ENCODE data around the gene SNCAIP. TPM values are rescaled to one million over a fixed set of nuclear protein-coding genes. Genes with fewer than 3 reads are reported as not detected.

Gene SNCAIP
- total RNA-seq (2012; rRNA removed) = 19.0 and 22.5 TPM in 2 replicates
- 14.2 and 15.3 TPM in 2 replicates for polyA plus RNA-seq (2012; rRNA removed)
- 3.0 and 3.5 TPM in 2 replicates for polyA plus RNA-seq (2012; cell fraction: cytosol; rRNA removed)
- 10.8 and 19.7 TPM in 2 replicates for polyA plus RNA-seq (2012; cell fraction: nucleus; rRNA removed; ENCODE audit: low replicate concordance)
- percentile 48 among the genes with signal in this experiment for Bru-seq, nascent RNA
- percentile 36 among the genes with signal in this experiment for BruChase-seq, experiment 1, labeled RNA remaining after a 6-hour chase
- BruChase-seq, experiment 2, labeled RNA remaining after a 2-hour chase = percentile 48 among the genes with signal in this experiment
- long read RNA-seq, transcript SNCAIP-202 (11 exons, 3,745 nt) = major isoform, 5 of 10 reads
- long read RNA-seq, partial matches to known transcripts = 3 of 10 reads
- long read RNA-seq, other reads (novel, unspliced or antisense) = 1 of 10 reads

- H3K4me1 ChIP-seq (ENCODE audit: control insufficient read depth, insufficient read depth, low read length) = peaks cover 4% of the 10 kb centered on the region; the same call in 1 of the 2 replicates
- H4K8ac ChIP-seq (ENCODE audit: low read depth in 2 of 2, low read length in 2 of 2) = peak within 1 kb of the TSS; percentile 10 to 61; a peak in 1 of 4 replicates
- peak within 1 kb of the TSS; percentile 77 for H2AK9ac ChIP-seq (replicated peaks; ENCODE audit: low read depth, low read length, poor library complexity)
- H3K36me3 ChIP-seq (ENCODE audit: control insufficient read depth, insufficient read depth, low read length) = no peaks in the 10 kb centered on the region
- DNase-seq (peak; percentile 64), ATAC-seq (ENCODE audit: low read depth) (peak; percentile 89)
- ChIA-PET POLR2A (ENCODE audit: unreplicated experiment) (no interaction called here), CTCF (no interaction called here)
- H2BK5ac ChIP-seq (ENCODE audit: low read depth, low read length, poor library complexity, severe bottlenecking) = peak within 1 kb of the TSS; percentile 25
- H4K5ac ChIP-seq (ENCODE audit: low read depth, low read length) = no peak within 1 kb of the TSS
- peak within 1 kb of the TSS; percentile 54 for H3K4me3 ChIP-seq (ENCODE audit: insufficient read depth, low read depth, low read length)
- peak within 1 kb of the TSS; percentile 32 for H3K4ac ChIP-seq (ENCODE audit: low read depth, low read length)
- H2BK15ac ChIP-seq (ENCODE audit: low read depth, low read length) = no peak within 1 kb of the TSS
- peak within 1 kb of the TSS; percentile 26; the same call in 1 of the 2 replicates for H2BK120ac ChIP-seq (ENCODE audit: low read depth, low read length)
- H2AFZ ChIP-seq (replicated peaks; ENCODE audit: low read length, poor library complexity) = peak within 1 kb of the TSS; percentile 91
- peaks cover 15 to 25% of the 10 kb centered on the region in 2 experiments for H3K79me1 ChIP-seq (ENCODE audit: low read depth in 1 of 2, low read length in 2 of 2)
- no peaks in the 10 kb centered on the region for H4K20me1 ChIP-seq (ENCODE audit: insufficient read depth, low read length)
- H3K27ac ChIP-seq (ENCODE audit: insufficient read depth, low read length) = peak within 1 kb of the TSS; percentile 53
- no peak within 1 kb of the TSS; the same call in 1 of the 2 replicates for H2BK20ac ChIP-seq (ENCODE audit: low read depth, low read length)
- H3K56ac ChIP-seq (ENCODE audit: extremely low read depth, insufficient read depth, low read length) = peak within 1 kb of the TSS; percentile 56
- H3K18ac ChIP-seq (ENCODE audit: low read depth, low read length) = peak within 1 kb of the TSS; percentile 32; the same call in 1 of the 2 replicates
- H3K14ac ChIP-seq (replicated peaks; ENCODE audit: low read depth, low read length) = no peak within 1 kb of the TSS; the same call in 1 of the 2 replicates
- no TSS peak for BruUV-seq (replicated peaks)
- no peak within 1 kb of the TSS for H4K91ac ChIP-seq (ENCODE audit: insufficient read depth, low read depth, low read length)
- no peak within 1 kb of the TSS for H2AK5ac ChIP-seq (ENCODE audit: low read depth, low read length)
- dilution Hi-C loops (cut with HindIII; ENCODE audit: low sequenced_read_pairs, unreplicated experiment) (no loop called here), in situ Hi-C loops (cut with MboI; ENCODE audit: low sequenced_read_pairs) (no loop called here), intact Hi-C loops (cut with micrococcal nuclease) (loop anchor here (1.0 to 5.0 kb wide), 4 partner anchors 80 to 187 kb away; no protein-coding TSS in a partner anchor)
- 0% methylated on average over 17 of the region's 78 CpGs; no CpG with 5 or more reads in 1 of the 2 experiments for WGBS, 2 experiments (ENCODE audit: extremely low coverage in 2 of 2, insufficient read length in 1 of 2)
- H3K27me3 ChIP-seq (ENCODE audit: control insufficient read depth, insufficient read depth, low read length) = no peaks in the 10 kb centered on the region
- H3K4me2 ChIP-seq (ENCODE audit: low read depth, low read length) = peak within 1 kb of the TSS; percentile 92
- H3K9ac ChIP-seq (ENCODE audit: low read depth, low read length) = peak within 1 kb of the TSS; percentile 42
- H3K9me1 ChIP-seq (ENCODE audit: insufficient read depth, low read length) = peaks cover 4% of the 10 kb centered on the region
- H3K23ac ChIP-seq (ENCODE audit: low read depth, low read length) = peak within 1 kb of the TSS; percentile 78
- H3K9me3 ChIP-seq (ENCODE audit: control insufficient read depth, insufficient read depth, low read length) = 0 out of 2 replicates have a peak, but pooled peaks cover 2% of the 10 kb centered on the region
- TF ChIP-seq RFX5 (IDR thresholded peaks at IDR 0.05; ENCODE audit: low read depth, low read length) (no peak), CEBPB (IDR thresholded peaks at IDR 0.05; ENCODE audit: low read depth, low read length) (no peak), MAZ (IDR thresholded peaks at IDR 0.05; ENCODE audit: borderline replicate concordance, low read depth, low read length) (no peak), RCOR1 (IDR thresholded peaks at IDR 0.05; ENCODE audit: insufficient replicate concordance, low read length) (no peak), SMC3 (IDR thresholded peaks at IDR 0.05; ENCODE audit: low read depth, low read length) (no peak), ELK1 (IDR thresholded peaks at IDR 0.05; ENCODE audit: borderline replicate concordance, low read depth, low read length) (no peak), MXI1 (IDR thresholded peaks at IDR 0.05; ENCODE audit: borderline replicate concordance, low read depth, low read length) (no peak), NFE2L2 (IDR thresholded peaks at IDR 0.05; ENCODE audit: low read depth, low read length) (no peak), RAD21 (IDR thresholded peaks at IDR 0.05; ENCODE audit: low read length) (no peak), BHLHE40 (IDR thresholded peaks at IDR 0.05; ENCODE audit: low read depth, low read length) (no peak), MAFK (IDR thresholded peaks at IDR 0.05; ENCODE audit: low read depth, low read length) (no peak), FOS (IDR thresholded peaks at IDR 0.05; ENCODE audit: low read depth, low read length) (no peak), POLR2A (IDR thresholded peaks at IDR 0.05; ENCODE audit: low read depth, low read length) (no peak)
- TF ChIP-seq, protein P1, sequence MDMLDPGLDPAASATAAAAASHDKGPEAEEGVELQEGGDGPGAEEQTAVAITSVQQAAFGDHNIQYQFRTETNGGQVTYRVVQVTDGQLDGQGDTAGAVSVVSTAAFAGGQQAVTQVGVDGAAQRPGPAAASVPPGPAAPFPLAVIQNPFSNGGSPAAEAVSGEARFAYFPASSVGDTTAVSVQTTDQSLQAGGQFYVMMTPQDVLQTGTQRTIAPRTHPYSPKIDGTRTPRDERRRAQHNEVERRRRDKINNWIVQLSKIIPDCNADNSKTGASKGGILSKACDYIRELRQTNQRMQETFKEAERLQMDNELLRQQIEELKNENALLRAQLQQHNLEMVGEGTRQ (IDR thresholded peaks at IDR 0.05; ENCODE audit: low read depth, low read length) = no peak
Measured at GRCh38 chr5:122311961-122312590, at the start of gene SNCAIP. TSS of gene SNCAIP (plus strand) at chr5:122312237. CDS start at chr5:122391135, 78,898 bp downstream.

All from IMR-90 (cell line).